H1 (cell line): ENCODE measurements around the gene KRTAP10-7. TPM values are rescaled to one million over a fixed set of nuclear protein-coding genes. Genes with fewer than 3 reads are reported as not detected.

Experiments used
- CTCF ChIA-PET: fragments of 300-600 bp; sonication (Branson Sonifier 250); formaldehyde crosslinking; loops from one replicate; lab custom pipeline; 2021; ENCODE audit not compliant: partially characterized antibody; lab: Charles Lee
- POLR2A ChIA-PET: fragments of 300-600 bp; sonication (Branson Sonifier 250); formaldehyde crosslinking; loops from one replicate; lab custom pipeline; 2021; ENCODE audit warnings: inconsistent platforms; ENCODE audit not compliant: partially characterized antibody; lab: Charles Lee
- DNase-seq, 2 experiments: peaks; one replicate each; pipeline versions ENCODE4 v3.0.0 to v3.0.0-alpha.2; 2010 to 2022; ENCODE audit warnings: low spot score in 2 of 2, low read depth in 1 of 2, mixed read lengths in 1 of 2
- FAIRE-seq: peaks from 2 replicates; lab custom pipeline; 2011; peaks lifted over from hg19 to GRCh38; lab: Jason Lieb, UNC
- H2AFZ ChIP-seq: 2 replicates; pipeline ENCODE4 v1.8.1; 2012; ENCODE audit warnings: low read length, inconsistent platforms
- H2AK5ac ChIP-seq: 2 replicates; pipeline ENCODE4 v1.6.1; 2013; ENCODE audit warnings: low read depth, low read length
- H2BK120ac ChIP-seq: replicated peaks from 2 replicates; pipeline ENCODE3; 2013; ENCODE audit warnings: low read depth, low read length, inconsistent platforms
- H2BK12ac ChIP-seq: 2 replicates; pipeline ENCODE4 v1.6.1; 2013; ENCODE audit warnings: low read depth, low read length
- H2BK15ac ChIP-seq: 2 replicates; pipeline ENCODE4 v1.6.1; 2013; ENCODE audit warnings: low read length
- H2BK20ac ChIP-seq: 2 replicates; pipeline ENCODE4 v1.6.1; 2013; ENCODE audit warnings: low read length
- H2BK5ac ChIP-seq: 2 replicates; pipeline ENCODE4 v1.6.1; 2013; ENCODE audit warnings: low read depth, low read length
- H3K14ac ChIP-seq: 2 replicates; pipeline ENCODE4 v1.6.1; 2013; ENCODE audit warnings: inconsistent platforms; ENCODE audit not compliant: insufficient read length
- H3K18ac ChIP-seq: 2 replicates; pipeline ENCODE4 v1.6.1; 2013; ENCODE audit warnings: low read length; ENCODE audit errors: extremely low read depth
- H3K23ac ChIP-seq: 2 replicates; pipeline ENCODE4 v1.6.1; 2013; ENCODE audit warnings: inconsistent platforms; ENCODE audit not compliant: insufficient read length
- H3K23me2 ChIP-seq: 2 replicates; pipeline ENCODE4 v1.6.1; 2013; ENCODE audit warnings: low read depth, low read length
- H3K27ac ChIP-seq: 2 replicates; pipeline ENCODE4 v1.6.1; 2011; ENCODE audit warnings: low read depth, low read length, inconsistent platforms
- H3K27me3 ChIP-seq, 4 experiments: replicated peaks in 1 of 4; 1 replicate in 1 of 4; 2 replicates in 3 of 4; pipeline versions ENCODE4 v1.6.1 to v1.8.1; 2011 to 2013; ENCODE audit warnings: low read length in 3 of 4, mild to moderate bottlenecking in 3 of 4, inconsistent platforms in 2 of 4, mixed read lengths in 2 of 4, moderate library complexity in 1 of 4; ENCODE audit not compliant: control insufficient read depth in 3 of 4, insufficient read depth in 3 of 4; ENCODE audit errors: extremely low read depth in 1 of 4
- H3K36me3 ChIP-seq, 4 experiments: 2 replicates each; pipeline versions ENCODE4 v1.6.1 to v1.8.1; 2011 to 2013; ENCODE audit warnings: mild to moderate bottlenecking in 4 of 4, low read length in 3 of 4, moderate library complexity in 2 of 4, control low read depth in 1 of 4, inconsistent platforms in 1 of 4; ENCODE audit not compliant: insufficient read depth in 4 of 4, control insufficient read depth in 2 of 4
- H3K4ac ChIP-seq: replicated peaks from 2 replicates; pipeline ENCODE3; 2013; ENCODE audit warnings: low read length, low read depth, mixed read lengths, inconsistent platforms; ENCODE audit not compliant: insufficient read length
- H3K4me1 ChIP-seq, 4 experiments: replicated peaks in 1 of 4; 1 replicate in 1 of 4; 2 replicates in 3 of 4; pipeline versions ENCODE4 v1.6.1 to v1.8.1; 2011 to 2013; ENCODE audit warnings: low read length in 3 of 4, inconsistent platforms in 2 of 4, mixed read lengths in 1 of 4; ENCODE audit not compliant: insufficient read depth in 4 of 4, control insufficient read depth in 3 of 4
- H3K4me2 ChIP-seq, 2 experiments: 2 replicates each; pipeline versions ENCODE4 v1.6.1 to v1.8.1; 2011 to 2013; ENCODE audit warnings: low read depth in 2 of 2, low read length in 2 of 2, control low read depth in 1 of 2, inconsistent platforms in 1 of 2, mild to moderate bottlenecking in 1 of 2; ENCODE audit not compliant: insufficient read depth in 1 of 2
- H3K4me3 ChIP-seq, 4 experiments: fragments of 200-600, 300-600 bp in 1 of 4; sonication (generic), shearing (Covaris generic), sonication (Bioruptor Twin) in 1 of 4; 2 replicates each; pipeline versions ENCODE4 v1.5.1 to v1.8.1; 2011 to 2016; ENCODE audit warnings: low read length in 4 of 4, low read depth in 3 of 4, control low read depth in 2 of 4, inconsistent platforms in 2 of 4, mild to moderate bottlenecking in 2 of 4, mixed read lengths in 1 of 4, moderate library complexity in 1 of 4; ENCODE audit not compliant: insufficient read depth in 2 of 4; ENCODE audit errors: extremely low read depth in 1 of 4
- H3K56ac ChIP-seq: replicated peaks from 2 replicates; pipeline ENCODE3; 2013; ENCODE audit warnings: low read depth, mild to moderate bottlenecking, mixed read lengths, low read length, inconsistent platforms; ENCODE audit not compliant: insufficient read length
- H3K79me1 ChIP-seq: 2 replicates; pipeline ENCODE4 v1.6.1; 2013; ENCODE audit warnings: low read depth, low read length, control low read depth
- H3K79me2 ChIP-seq, 2 experiments: 2 replicates each; pipeline versions ENCODE4 v1.6.1 to v1.8.1; 2012 to 2013; ENCODE audit warnings: low read length in 2 of 2, mild to moderate bottlenecking in 2 of 2, inconsistent platforms in 1 of 2; ENCODE audit not compliant: insufficient read depth in 2 of 2, control insufficient read depth in 1 of 2
- H3K9ac ChIP-seq, 4 experiments: replicated peaks in 1 of 4; 1 replicate in 1 of 4; 2 replicates in 3 of 4; pipeline versions ENCODE4 v1.6.1 to v1.8.1; 2011 to 2013; ENCODE audit warnings: low read depth in 3 of 4, low read length in 3 of 4, control low read depth in 2 of 4, mild to moderate bottlenecking in 2 of 4, moderate library complexity in 2 of 4, inconsistent platforms in 1 of 4; ENCODE audit errors: extremely low read depth in 1 of 4
- H3K9me3 ChIP-seq, 2 experiments: 2 replicates each; pipeline versions ENCODE4 v1.6.1 to v1.8.1; 2012 to 2013; ENCODE audit warnings: mild to moderate bottlenecking in 2 of 2, moderate library complexity in 2 of 2, control low read depth in 1 of 2, inconsistent platforms in 1 of 2, low read depth in 1 of 2, low read length in 1 of 2, mixed read lengths in 1 of 2; ENCODE audit not compliant: insufficient read depth in 2 of 2
- H4K20me1 ChIP-seq, 2 experiments: replicated peaks in 1 of 2; 2 replicates each; pipeline versions ENCODE3 to v1.8.1; 2011 to 2013; ENCODE audit warnings: inconsistent platforms in 2 of 2, low read length in 2 of 2, mild to moderate bottlenecking in 1 of 2; ENCODE audit not compliant: insufficient read depth in 2 of 2, control insufficient read depth in 1 of 2
- H4K5ac ChIP-seq: 2 replicates; pipeline ENCODE4 v1.6.1; 2013; ENCODE audit warnings: low read length, low read depth, mixed read lengths, inconsistent platforms; ENCODE audit not compliant: insufficient read length
- H4K8ac ChIP-seq: 2 replicates; pipeline ENCODE4 v1.8.0; 2013; ENCODE audit warnings: mild to moderate bottlenecking, moderate library complexity, low read length, inconsistent platforms; ENCODE audit not compliant: insufficient read depth; ENCODE audit errors: extremely low read depth
- H4K91ac ChIP-seq: replicated peaks from 2 replicates; pipeline ENCODE3; 2013; ENCODE audit warnings: low read length, mixed read lengths, inconsistent platforms; ENCODE audit not compliant: insufficient read length
- BRCA1 ChIP-seq: IDR thresholded peaks from 2 replicates; pipeline ENCODE4 v1.6.1; 2012; ENCODE audit warnings: low read depth, low read length, improper control_type of control experiment
- EGR1 ChIP-seq: IDR thresholded peaks from 2 replicates; pipeline ENCODE4 v1.6.1; 2011; ENCODE audit warnings: low read depth, low read length, borderline replicate concordance
- NRF1 ChIP-seq: IDR thresholded peaks from 2 replicates; pipeline ENCODE4 v1.6.1; 2011; ENCODE audit warnings: mild to moderate bottlenecking, low read depth, low read length, improper control_type of control experiment
- PHF8 ChIP-seq: fragments of 200-600 bp; sonication (generic); conservative IDR thresholded peaks from 2 replicates; pipeline ENCODE4 v1.7.1; 2012; ENCODE audit warnings: low read depth, mild to moderate bottlenecking, inconsistent platforms, low read length, moderate library complexity
- POLR2A ChIP-seq, 2 experiments: IDR thresholded peaks; 1 replicate in 1 of 2; 2 replicates in 1 of 2; pipeline ENCODE4 v1.6.1; 2011; ENCODE audit warnings: low read depth in 2 of 2, low read length in 2 of 2, mild to moderate bottlenecking in 2 of 2; ENCODE audit errors: control extremely low read depth in 1 of 2
- POLR2AphosphoS5 ChIP-seq: IDR thresholded peaks from 2 replicates; pipeline ENCODE4 v1.6.1; 2011; ENCODE audit warnings: low read depth, low read length
- POU5F1 ChIP-seq: IDR thresholded peaks from 2 replicates; pipeline ENCODE4 v1.6.1; 2011; ENCODE audit warnings: low read depth, mild to moderate bottlenecking, low read length, moderate library complexity
- SP2 ChIP-seq: IDR thresholded peaks from 2 replicates; pipeline ENCODE4 v1.6.1; 2012; ENCODE audit warnings: mild to moderate bottlenecking, low read length, inconsistent platforms
- YY1 ChIP-seq: IDR thresholded peaks from 2 replicates; pipeline ENCODE4 v1.6.1; 2011; ENCODE audit warnings: low read depth, mild to moderate bottlenecking, low read length
- WGBS, 2 experiments: shearing (Covaris generic) in 1 of 2; methylation state at CpG; one replicate each; pipeline versions ENCODE4 v1.1.6 to v1.1.7; 2013 to 2015; ENCODE audit warnings: low lambda C conversion rate in 2 of 2, mixed read lengths in 2 of 2, inconsistent platforms in 1 of 2, low coverage in 1 of 2, missing lambda C conversion rate in 1 of 2; ENCODE audit not compliant: insufficient replicate concordance in 2 of 2, insufficient coverage in 1 of 2, insufficient read length in 1 of 2; ENCODE audit errors: extremely low coverage in 1 of 2, missing lambda C conversion rate in 1 of 2; 5-methylcytosine and 5-hydroxymethylcytosine counted together
- polyA plus RNA-seq, 7 experiments: library from polyadenylated mRNA; depleted of rRNA in 3 of 7; stranded (reverse) in 5 of 7; unstranded in 2 of 7; fragments of >200 nt in 5 of 7; fragments of 200-250 nt in 2 of 7; gene quantifications; 1 replicate in 5 of 7; 2 replicates in 1 of 7; 4 replicates in 1 of 7; pipeline versions ENCODE4 v1.2.1 to v1.2.3, GENCODE V29; 2011 to 2013; ENCODE audit warnings: missing spikeins in 2 of 7, mixed read lengths in 2 of 7
- total RNA-seq: library from RNA; stranded (reverse); fragmentation: NEBNext Ultra II Directional; extraction: Animal tissue kit (Norgen Biotek cat#: 25700); gene quantifications from 2 replicates; pipeline ENCODE4 v1.2.1, GENCODE V29; 2021

The KRTAP10-7 gene
- total and polyA plus RNA-seq, 2 of the 8 experiments (the other 6 are each of a cell fraction or from before 2014, with no cell fraction given), result not detected

- TF ChIP-seq EGR1 (no peak), POU5F1 (no peak), SP2 (no peak), PHF8 (no peak), BRCA1 (no peak), POLR2AphosphoS5 (no peak), YY1 (no peak), POLR2A (IDR thresholded peaks at IDR 0.05; ENCODE audit: control extremely low read depth in 1 of 2, low read depth in 2 of 2, low read length in 2 of 2) (no peak), NRF1 (no peak)
- POLR2A ChIA-PET, result no interaction called here
- FAIRE-seq, result no peak
These were observed 28.5 kb downstream of the KRTAP10-7 start for GRCh38 chr21:44628707-44629391.

More at GRCh38 chr21:44628707-44629391, 28.5 kb downstream of the KRTAP10-7 start:
- H4K8ac ChIP-seq, result no peak overlapping the region
- H3K56ac ChIP-seq, result no peak overlapping the region
- CTCF ChIA-PET, result interaction anchor here (0.6 kb wide), 1 partner anchor 92 kb away, joined by 3 read pairs; no protein-coding TSS in a partner anchor
- H3K27ac ChIP-seq, result no peak overlapping the region
- H2BK5ac ChIP-seq, result no peak overlapping the region
- H2BK20ac ChIP-seq, result no peak overlapping the region
- no peak overlapping the region for H4K91ac ChIP-seq
- no peak overlapping the region for H2BK120ac ChIP-seq
- no peak for DNase-seq
- H4K5ac ChIP-seq, result no peak overlapping the region
- H3K36me3 ChIP-seq, result no peaks in the 10 kb centered on the region
- H3K9ac ChIP-seq, result no peak overlapping the region
- 87% methylated on average over 16 of the region's 18 CpGs; no CpG with 5 or more reads in 1 of the 2 experiments for WGBS, 2 experiments
- H3K4me1 ChIP-seq, result no peaks in the 10 kb centered on the region; a peak in 1 of 7 replicates
- H3K27me3 ChIP-seq, result no peaks in the 10 kb centered on the region
- H3K9me3 ChIP-seq, result peaks cover 9 to 13% of the 10 kb centered on the region in 2 experiments
- no peak overlapping the region for H3K18ac ChIP-seq
- H3K79me2 ChIP-seq, result no peaks in the 10 kb centered on the region
- H2AK5ac ChIP-seq, result no peak overlapping the region
- no peaks in the 10 kb centered on the region for H4K20me1 ChIP-seq
- H3K79me1 ChIP-seq, result no peaks in the 10 kb centered on the region
- H3K14ac ChIP-seq, result no peak overlapping the region
- H3K23me2 ChIP-seq, result no peaks in the 10 kb centered on the region
- H2AFZ ChIP-seq, result no peak overlapping the region
- 0 out of 2 replicates have a peak overlapping the region, but pooled peaks have one; percentile 46 for H2BK15ac ChIP-seq
- peak overlapping the region; percentile 68; the same call in 1 of the 2 replicates for H2BK12ac ChIP-seq
- H3K4ac ChIP-seq, result no peak overlapping the region
- no peak overlapping the region for H3K23ac ChIP-seq
- H3K4me3 ChIP-seq, result no peak overlapping the region
- H3K4me2 ChIP-seq, result no peak overlapping the region
